HepG2 (cell line): ENCODE data around the gene CACNA1H. TPM values are rescaled to one million over a fixed set of nuclear protein-coding genes. Genes with fewer than 3 reads are reported as not detected.

ENCODE experiments used
- AGO1 ChIP-seq: fragments of 200-400 bp; formaldehyde crosslinking; IDR thresholded peaks from 2 replicates; pipeline ENCODE4 v1.6.1; 2017; ENCODE audit warnings: mild to moderate bottlenecking, low read depth, low read length, moderate library complexity; ENCODE audit not compliant: poor library complexity, severe bottlenecking
- ATF4 ChIP-seq, 2 experiments: fragments of 450-650 bp in 1 of 2; sonication (generic) in 1 of 2; formaldehyde crosslinking; IDR thresholded peaks; 2 replicates each; pipeline versions ENCODE4 v1.5.0 to v1.8.0; 2020 to 2022; ENCODE audit warnings: mild to moderate bottlenecking in 1 of 2, missing genetic modification reagents in 1 of 2
- HDAC1 ChIP-seq: sonication (generic); formaldehyde crosslinking; IDR thresholded peaks from 2 replicates; pipeline ENCODE4 v1.5.1; 2020; ENCODE audit warnings: mild to moderate bottlenecking, missing genetic modification reagents
- HMGA1 ChIP-seq: sonication (generic); formaldehyde crosslinking; conservative IDR thresholded peaks from 2 replicates; pipeline ENCODE4 v1.4.0; 2020; ENCODE audit warnings: missing genetic modification reagents
- HNRNPLL ChIP-seq: fragments of 200-400 bp; formaldehyde crosslinking; IDR thresholded peaks from 2 replicates; pipeline ENCODE4 v1.6.1; 2017; ENCODE audit warnings: mild to moderate bottlenecking, low read depth, low read length; ENCODE audit not compliant: poor library complexity, severe bottlenecking
- KDM3A ChIP-seq: IDR thresholded peaks from 2 replicates; pipeline ENCODE4 v1.6.1; 2018; ENCODE audit warnings: low read depth, missing compliant biosample characterization
- MAFG ChIP-seq: sonication (generic); formaldehyde crosslinking; IDR thresholded peaks from 2 replicates; pipeline ENCODE4 v1.5.1; 2020; ENCODE audit warnings: mild to moderate bottlenecking, missing genetic modification reagents
- MNT ChIP-seq: fragments of 450-650 bp; IDR thresholded peaks from 2 replicates; pipeline ENCODE4 v1.6.1; 2016
- MXD3 ChIP-seq: IDR thresholded peaks from 2 replicates; pipeline ENCODE4 v1.6.1; 2016; ENCODE audit warnings: mild to moderate bottlenecking, missing biosample characterization, missing genetic modification reagents
- RFX1 ChIP-seq: fragments of 450-650 bp; IDR thresholded peaks from 2 replicates; pipeline ENCODE4 v1.6.1; 2017
- TAF15 ChIP-seq: fragments of 200-400 bp; formaldehyde crosslinking; IDR thresholded peaks from one replicate; pipeline ENCODE4 v1.6.1; 2018; ENCODE audit warnings: mild to moderate bottlenecking, low read depth, low read length; ENCODE audit not compliant: poor library complexity, severe bottlenecking
- ZBTB39 ChIP-seq: sonication (generic); formaldehyde crosslinking; IDR thresholded peaks from 2 replicates; pipeline ENCODE4 v1.5.0; 2020; ENCODE audit warnings: missing genetic modification reagents
- ZFP62 ChIP-seq: sonication (generic); formaldehyde crosslinking; IDR thresholded peaks from 2 replicates; pipeline ENCODE4 v1.4.0; 2020; ENCODE audit warnings: missing genetic modification reagents
- ZKSCAN1 ChIP-seq: fragments of 150-350 bp; IDR thresholded peaks from 2 replicates; pipeline ENCODE4 v1.6.1; 2014; ENCODE audit warnings: low read length
- ZMYM4 ChIP-seq: sonication (generic); formaldehyde crosslinking; IDR thresholded peaks from 2 replicates; pipeline ENCODE4 v1.8.1; 2023; ENCODE audit warnings: mild to moderate bottlenecking, missing genetic modification reagents
- ZNF609 ChIP-seq: sonication (generic); formaldehyde crosslinking; IDR thresholded peaks from 2 replicates; pipeline ENCODE4 v1.4.0; 2020; ENCODE audit warnings: mild to moderate bottlenecking, missing genetic modification reagents, borderline replicate concordance
- ZNF619 ChIP-seq: sonication (generic); formaldehyde crosslinking; IDR thresholded peaks from 2 replicates; pipeline ENCODE4 v1.4.0; 2020; ENCODE audit warnings: mild to moderate bottlenecking, missing genetic modification reagents
- ZNF792 ChIP-seq: IDR thresholded peaks from 2 replicates; pipeline ENCODE4 v1.6.1; 2016
- ZNF883 ChIP-seq: sonication (generic); formaldehyde crosslinking; IDR thresholded peaks from 2 replicates; pipeline ENCODE4 v1.5.1; 2020; ENCODE audit warnings: mild to moderate bottlenecking, missing genetic modification reagents; ENCODE audit errors: not compliant biosample characterization
- polyA plus RNA-seq, 8 experiments: library from polyadenylated mRNA; depleted of rRNA in 3 of 8; stranded (reverse) in 7 of 8; unstranded in 1 of 8; fragments of >200 nt; fragmentation: Illumina TruSeq in 4 of 8; extraction: Trizol in 4 of 8; gene quantifications; 2 replicates each; pipeline versions ENCODE4 v1.2.1 to v1.2.3, GENCODE V29; 2011 to 2016; ENCODE audit warnings: low read depth in 4 of 8, missing spikeins in 1 of 8, mixed read lengths in 1 of 8; ENCODE audit not compliant: insufficient read depth in 1 of 8
- total RNA-seq, 5 experiments: library from RNA; depleted of rRNA; stranded (reverse); fragments of >200 nt; fragmentation: Illumina TruSeq; extraction: Trizol; gene quantifications; 2 replicates each; pipeline ENCODE4 v1.2.3, GENCODE V29; 2016; ENCODE audit warnings: low read depth in 1 of 5

CACNA1H gene
- total and polyA plus RNA-seq, 2 of the 13 experiments (the other 11 are each of a cell fraction or from before 2014, with no cell fraction given): 0.40 to 1.8 TPM

- no peak for TF ChIP-seq ATF4 (CRISPR knock-in tag; IDR thresholded peaks at IDR 0.05)
- TF ChIP-seq TAF15: no peak
- TF ChIP-seq AGO1: no peak
- TF ChIP-seq ZFP62: no peak
- TF ChIP-seq MAFG (CRISPR knock-in tag): no peak
- peak; percentile 38; the same call in 1 of the 2 replicates for TF ChIP-seq HDAC1 (CRISPR knock-in tag)
- no peak for TF ChIP-seq RFX1
- no peak for TF ChIP-seq HMGA1 (CRISPR knock-in tag)
- no peak for TF ChIP-seq ZKSCAN1
- no peak for TF ChIP-seq ZMYM4
- TF ChIP-seq ZNF883 (CRISPR knock-in tag): no peak
- no peak for TF ChIP-seq HNRNPLL
- TF ChIP-seq ZNF609 (CRISPR knock-in tag): 0 out of 2 replicates have a peak, but pooled peaks have one; percentile 24
- TF ChIP-seq ZBTB39 (CRISPR knock-in tag): no peak
- TF ChIP-seq KDM3A (CRISPR knock-in tag): no peak
- TF ChIP-seq MNT: no peak
- no peak for TF ChIP-seq ZNF619
- no peak for TF ChIP-seq MXD3 (CRISPR knock-in tag)
- TF ChIP-seq ZNF792: no peak
Measured at GRCh38 chr16:1112506-1113184, 40.3 kb upstream of the CACNA1H start (continued).
